Measurements from ENCODE around the gene SLC16A10.
"Not testable (repeated sequence)": the region's sequence is repeated elsewhere in the genome, so short reads cannot be mapped to it uniquely, and the experiment has no call there.

DNA sequence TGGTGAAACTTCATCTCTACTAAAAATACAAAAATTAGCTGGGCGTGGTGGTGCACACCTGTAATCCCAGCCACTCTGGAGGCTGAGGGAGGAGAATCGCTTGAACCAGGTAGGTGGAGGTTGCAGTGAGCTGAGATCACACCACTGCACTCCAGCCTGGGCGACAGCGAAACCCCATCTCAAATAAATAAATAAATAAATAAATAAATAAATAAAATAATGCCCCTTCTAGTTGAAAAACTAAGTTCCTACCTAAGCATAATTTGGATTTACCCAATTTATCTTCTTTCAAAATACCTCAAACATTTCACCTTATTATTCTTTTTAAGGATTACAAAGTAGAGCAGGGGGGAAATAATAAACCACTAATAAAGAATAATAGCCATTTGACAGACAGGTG is 116.2 kb downstream of the SLC16A10 start:
- not testable (repeated sequence) for TF ChIP-seq SP1 (IDR thresholded peaks at IDR 0.05); LEF1 (IDR thresholded peaks at IDR 0.05; ENCODE audit: borderline replicate concordance); ARNT (IDR thresholded peaks at IDR 0.05); SUZ12 (IDR thresholded peaks at IDR 0.05); BHLHE40 (IDR thresholded peaks at IDR 0.05; ENCODE audit: borderline replicate concordance); FOXA1 (IDR thresholded peaks at IDR 0.05); FOXM1 (IDR thresholded peaks at IDR 0.05; ENCODE audit: borderline replicate concordance); ELF4 (IDR thresholded peaks at IDR 0.05)
